Measurements from ENCODE around the gene TMEM30A. TPM values are rescaled to one million over a fixed set of nuclear protein-coding genes. Genes with fewer than 3 reads are reported as not detected.

The TMEM30A gene
- total RNA-seq, 2 experiments from 2014 or later: 18.2 to 32.1 TPM

GRCh38 chr6:75257343-75258087 lies 27.1 kb downstream of the TMEM30A start:
- TF ChIP-seq EZH2phosphoT487 (IDR thresholded peaks at IDR 0.05; ENCODE audit: borderline replicate concordance, low read depth, low read length) (no peak), CTCF (conservative IDR thresholded peaks at IDR 0.05; ENCODE audit: low read length) (no peak)

GRCh38 chr6:75250552-75250951 lies 34.0 kb downstream of the TMEM30A start:
- BruUV-seq (replicated peaks): no TSS peak
- Histone ChIP-seq H3K79me2 (ENCODE audit: insufficient read depth, low read depth, low read length) (no peaks in the 10 kb centered on the region), H4K20me1 (ENCODE audit: insufficient read depth, low read length) (no peaks in the 10 kb centered on the region), H3K27ac (ENCODE audit: low read depth, low read length, poor library complexity, severe bottlenecking) (no peak overlapping the region), H3K4me2 (ENCODE audit: low read length) (no peak overlapping the region), H3K4me1 (ENCODE audit: insufficient read depth, low read length, poor library complexity, severe bottlenecking) (no peaks in the 10 kb centered on the region), H3K9me3 (ENCODE audit: low read length) (no peaks in the 10 kb centered on the region), H2AFZ (ENCODE audit: low read length) (no peak overlapping the region), H3K9me2 (ENCODE audit: insufficient read depth, low read length) (no peaks in the 10 kb centered on the region), H3K36me3 (ENCODE audit: insufficient read depth, low read length) (peaks cover 17% of the 10 kb centered on the region; the same call in 1 of the 2 replicates), H3K4me3 (ENCODE audit: low read depth, low read length, poor library complexity, severe bottlenecking) (no peak overlapping the region)
- intact Hi-C loops (cut with micrococcal nuclease; ENCODE audit: unreplicated experiment): no loop called here
- no peak for DNase-seq (ENCODE audit: low spot score)
- TF ChIP-seq CTCF (conservative IDR thresholded peaks at IDR 0.05; ENCODE audit: low read length) (no peak), EZH2phosphoT487 (IDR thresholded peaks at IDR 0.05; ENCODE audit: borderline replicate concordance, low read depth, low read length) (no peak)
- POLR2A ChIA-PET: interaction anchor here (0.7 to 1.7 kb wide), 4 partner anchors 9 to 537 kb away, joined by 3 to 9 read pairs (median 3); no protein-coding TSS in a partner anchor
- CTCF ChIA-PET (ENCODE audit: unreplicated experiment): no interaction called here

More at GRCh38 chr6:75257343-75258087, 27.1 kb downstream of the TMEM30A start:
- H3K79me2 ChIP-seq (ENCODE audit: insufficient read depth, low read depth, low read length): no peaks in the 10 kb centered on the region
- H3K9me3 ChIP-seq (ENCODE audit: low read length): no peaks in the 10 kb centered on the region
- H3K27ac ChIP-seq (ENCODE audit: low read depth, low read length, poor library complexity, severe bottlenecking): no peak overlapping the region
- H3K4me3 ChIP-seq (ENCODE audit: low read depth, low read length, poor library complexity, severe bottlenecking): no peak overlapping the region
- BruUV-seq (replicated peaks): no TSS peak
- no peaks in the 10 kb centered on the region for H3K4me1 ChIP-seq (ENCODE audit: insufficient read depth, low read length, poor library complexity, severe bottlenecking)
- H4K20me1 ChIP-seq (ENCODE audit: insufficient read depth, low read length): no peaks in the 10 kb centered on the region; the same call in 1 of the 2 replicates
- no peak overlapping the region for H3K4me2 ChIP-seq (ENCODE audit: low read length)
- no peaks in the 10 kb centered on the region for H3K9me2 ChIP-seq (ENCODE audit: insufficient read depth, low read length)
- ChIA-PET POLR2A (interaction anchor here (0.6 to 3.0 kb wide), 6 partner anchors 11 to 395 kb away, joined by 3 to 13 read pairs (median 3); partner anchors contain the start of gene COX7A2), CTCF (ENCODE audit: unreplicated experiment) (no interaction called here)
- peaks cover 80% of the 10 kb centered on the region for H3K36me3 ChIP-seq (ENCODE audit: insufficient read depth, low read length)
- intact Hi-C loops (cut with micrococcal nuclease; ENCODE audit: unreplicated experiment): no loop called here
- H2AFZ ChIP-seq (ENCODE audit: low read length): no peak overlapping the region
- no peak for DNase-seq (ENCODE audit: low spot score)

- CTCF ChIA-PET (ENCODE audit: unreplicated experiment): no interaction called here
Measured at GRCh38 chr6:75249837-75250236, 34.8 kb downstream of the TMEM30A start.

More at GRCh38 chr6:75249837-75250236, 34.8 kb downstream of the TMEM30A start:
- no peaks in the 10 kb centered on the region for H4K20me1 ChIP-seq (ENCODE audit: insufficient read depth, low read length)
- no peaks in the 10 kb centered on the region for H3K79me2 ChIP-seq (ENCODE audit: insufficient read depth, low read depth, low read length)
- intact Hi-C loops (cut with micrococcal nuclease; ENCODE audit: unreplicated experiment): no loop called here
- H3K27ac ChIP-seq (ENCODE audit: low read depth, low read length, poor library complexity, severe bottlenecking): no peak overlapping the region
- no peaks in the 10 kb centered on the region for H3K9me3 ChIP-seq (ENCODE audit: low read length)
- no TSS peak for BruUV-seq (replicated peaks)
- DNase-seq (ENCODE audit: low spot score): no peak
- H3K36me3 ChIP-seq (ENCODE audit: insufficient read depth, low read length): peaks cover 10% of the 10 kb centered on the region; the same call in 1 of the 2 replicates
- no peak overlapping the region for H3K4me3 ChIP-seq (ENCODE audit: low read depth, low read length, poor library complexity, severe bottlenecking)
- H3K9me2 ChIP-seq (ENCODE audit: insufficient read depth, low read length): no peaks in the 10 kb centered on the region
- TF ChIP-seq CTCF (conservative IDR thresholded peaks at IDR 0.05; ENCODE audit: low read length): no peak
- no peak for TF ChIP-seq EZH2phosphoT487 (IDR thresholded peaks at IDR 0.05; ENCODE audit: borderline replicate concordance, low read depth, low read length)
- H2AFZ ChIP-seq (ENCODE audit: low read length): no peak overlapping the region
- POLR2A ChIA-PET: interaction anchor here (0.6 to 1.4 kb wide), 5 partner anchors 12 to 536 kb away, joined by 3 to 4 read pairs (median 3); no protein-coding TSS in a partner anchor
- H3K4me2 ChIP-seq (ENCODE audit: low read length): no peak overlapping the region
- H3K4me1 ChIP-seq (ENCODE audit: insufficient read depth, low read length, poor library complexity, severe bottlenecking): no peaks in the 10 kb centered on the region

All from OCI-LY7 (cell line).